K562 (cell line): Measurements from ENCODE around the gene GHITM. TPM values are rescaled to one million over a fixed set of nuclear protein-coding genes. Genes with fewer than 3 reads are reported as not detected.

ENCODE experiments used
- CAMTA2 ChIP-seq: fragments of 250-450 bp; sonication (Bioruptor Pico); conservative IDR thresholded peaks from 2 replicates; pipeline ENCODE4 v1.5.1; 2022
- CSDE1 ChIP-seq, 2 experiments: fragments of 450-650 bp; IDR thresholded peaks; 2 replicates each; pipeline ENCODE4 v1.6.1; 2016; ENCODE audit warnings: mild to moderate bottlenecking in 1 of 2
- HDAC1 ChIP-seq, 2 experiments: fragments of 450-650 bp; IDR thresholded peaks; 2 replicates each; pipeline ENCODE4 v1.6.1; 2016 to 2017; ENCODE audit warnings: inconsistent platforms in 1 of 2, mild to moderate bottlenecking in 1 of 2, moderate library complexity in 1 of 2
- HIVEP1 ChIP-seq: fragments of 250-450 bp; sonication (Bioruptor Pico); IDR thresholded peaks from 2 replicates; pipeline ENCODE4 v1.4.0; 2020; ENCODE audit warnings: mild to moderate bottlenecking
- JUND ChIP-seq, 2 experiments: IDR thresholded peaks; 2 replicates in 1 of 2; 3 replicates in 1 of 2; pipeline ENCODE4 v1.6.1; 2011; ENCODE audit warnings: borderline replicate concordance in 2 of 2, low read depth in 2 of 2, low read length in 2 of 2, improper control_type of control experiment in 1 of 2, missing biosample characterization in 1 of 2, missing genetic modification characterization in 1 of 2, missing genetic modification reagents in 1 of 2
- MAX ChIP-seq: sonication (generic); formaldehyde crosslinking; IDR thresholded peaks from 2 replicates; pipeline ENCODE4 v1.9.0; 2022; ENCODE audit warnings: mild to moderate bottlenecking, missing genetic modification reagents
- MBD2 ChIP-seq: sonication (generic); IDR thresholded peaks from 2 replicates; pipeline ENCODE4 v1.6.1; 2016; ENCODE audit warnings: low read depth, borderline replicate concordance
- MEF2D ChIP-seq: conservative IDR thresholded peaks from 2 replicates; pipeline ENCODE4 v1.6.1; 2016; ENCODE audit warnings: low read depth, missing genetic modification characterization, missing compliant biosample characterization
- NKRF ChIP-seq: fragments of 450-650 bp; IDR thresholded peaks from 2 replicates; pipeline ENCODE4 v1.6.1; 2016; ENCODE audit warnings: borderline replicate concordance
- SAFB2 ChIP-seq: fragments of 200-400 bp; formaldehyde crosslinking; IDR thresholded peaks from 2 replicates; pipeline ENCODE4 v1.6.1; 2018; ENCODE audit warnings: borderline replicate concordance, low read length, low read depth, moderate library complexity; ENCODE audit not compliant: severe bottlenecking
- SIRT6 ChIP-seq: IDR thresholded peaks from one replicate; pipeline ENCODE4 v1.6.1; 2012; ENCODE audit warnings: low read depth, mild to moderate bottlenecking, control low read depth, inconsistent platforms, low read length, moderate library complexity
- SMAD4 ChIP-seq: fragments of 250-450 bp; sonication (Bioruptor Pico); conservative IDR thresholded peaks from 2 replicates; pipeline ENCODE4 v1.8.0; 2021; ENCODE audit warnings: inconsistent platforms, mild to moderate bottlenecking, moderate library complexity
- SUPT5H ChIP-seq: fragments of 450-650 bp; IDR thresholded peaks from 2 replicates; pipeline ENCODE4 v1.6.1; 2016
- TRIM28 ChIP-seq: fragments of 450-650 bp; IDR thresholded peaks from 2 replicates; pipeline ENCODE4 v1.6.1; 2017
- YY1 ChIP-seq, 3 experiments: IDR thresholded peaks; 2 replicates each; pipeline ENCODE4 v1.6.1; 2011; ENCODE audit warnings: low read length in 2 of 3, mild to moderate bottlenecking in 2 of 3, moderate library complexity in 2 of 3, borderline replicate concordance in 1 of 3, control low read depth in 1 of 3, low read depth in 1 of 3; ENCODE audit not compliant: insufficient read depth in 3 of 3, insufficient replicate concordance in 2 of 3, control insufficient read depth in 1 of 3, insufficient read length in 1 of 3; ENCODE audit errors: extremely low read depth in 1 of 3
- ZNF184 ChIP-seq: sonication (generic); formaldehyde crosslinking; IDR thresholded peaks from 2 replicates; pipeline ENCODE4 v1.5.0; 2020; ENCODE audit warnings: missing genetic modification reagents
- ZNF24 ChIP-seq: fragments of 450-650 bp; IDR thresholded peaks from 2 replicates; pipeline ENCODE4 v1.6.1; 2016
- ZNF507 ChIP-seq: conservative IDR thresholded peaks from 2 replicates; pipeline ENCODE4 v1.6.1; 2017; ENCODE audit warnings: missing genetic modification characterization, missing compliant biosample characterization
- ZNF707 ChIP-seq: fragments of 250-450 bp; sonication (Bioruptor Pico); conservative IDR thresholded peaks from 2 replicates; pipeline ENCODE4 v1.8.0; 2022; ENCODE audit warnings: inconsistent platforms, mild to moderate bottlenecking, moderate library complexity
- ZNF76 ChIP-seq: fragments of 250-450 bp; sonication (Bioruptor Pico); IDR thresholded peaks from 2 replicates; pipeline ENCODE4 v1.4.0; 2020; ENCODE audit warnings: mild to moderate bottlenecking, moderate library complexity, borderline replicate concordance
- polyA plus RNA-seq, 8 experiments: library from polyadenylated mRNA; depleted of rRNA in 4 of 8; stranded (reverse) in 5 of 8; unstranded in 3 of 8; fragments of >200 nt; fragmentation: Nextera tagmentation in 2 of 8; fragmentation: Illumina TruSeq in 1 of 8; extraction: Ambion mirVana in 2 of 8; extraction: Trizol in 1 of 8; gene quantifications; 2 replicates each; pipeline versions ENCODE4 v1.2.1 to v1.2.3, GENCODE V29; 2011 to 2014; ENCODE audit warnings: inconsistent platforms in 1 of 8, missing spikeins in 1 of 8
- total RNA-seq, 7 experiments: library from RNA; depleted of rRNA in 6 of 7; stranded (reverse); fragments of >200 nt in 6 of 7; fragmentation: Illumina TruSeq in 2 of 7; extraction: Trizol in 2 of 7; gene quantifications; 2 replicates each; pipeline versions ENCODE4 v1.2.1 to v1.2.3, GENCODE V29; 2011 to 2021; ENCODE audit warnings: low replicate concordance in 1 of 7
- TF ChIP-seq, protein P1 (sequence below): sonication (generic); formaldehyde crosslinking; IDR thresholded peaks from 2 replicates; pipeline ENCODE4 v1.8.1; 2023; ENCODE audit warnings: mild to moderate bottlenecking, missing genetic modification reagents, moderate library complexity
- TF ChIP-seq, protein P2 (sequence below): fragments of 450-650 bp; formaldehyde crosslinking; IDR thresholded peaks from 2 replicates; pipeline ENCODE4 v1.4.0; 2022; ENCODE audit warnings: missing genetic modification characterization

Gene GHITM
- total and polyA plus RNA-seq, 9 of the 15 experiments (the other 6 are each of a cell fraction or from before 2014, with no cell fraction given), result 322 to 1,258 (median 386) TPM

GRCh38 chr10:84139126-84140035, at the start of gene GHITM (continued):
- TF ChIP-seq CSDE1 (IDR thresholded peaks at IDR 0.05), result peak; percentile 92 to 95
- no peak for TF ChIP-seq ZNF507 (tag)
- TF ChIP-seq TRIM28, result 0 out of 2 replicates have a peak, but pooled peaks have one; percentile 30
- no peak for TF ChIP-seq CAMTA2 (CRISPR knock-in tag)
- peak; percentile 79; the same call in 1 of the 2 replicates for TF ChIP-seq MAX (CRISPR knock-in tag)
- peak; percentile 99 to 100 (median 100) for TF ChIP-seq YY1 (IDR thresholded peaks at IDR 0.05; ENCODE audit: borderline replicate concordance in 1 of 3, control insufficient read depth in 1 of 3, extremely low read depth in 1 of 3, insufficient read depth in 3 of 3, insufficient read length in 1 of 3, insufficient replicate concordance in 2 of 3, low read depth in 1 of 3, low read length in 2 of 3)
- peak; percentile 92 for TF ChIP-seq NKRF
- no peak for TF ChIP-seq SAFB2
- TF ChIP-seq ZNF184 (CRISPR knock-in tag), result no peak
- peak; percentile 39 for TF ChIP-seq MEF2D (tag)
- peak; percentile 96 for TF ChIP-seq MBD2
- peak; percentile 98 for TF ChIP-seq SUPT5H
- no peak for TF ChIP-seq SIRT6
- TF ChIP-seq ZNF76 (CRISPR knock-in tag), result peak; percentile 59; the same call in 1 of the 2 replicates
- TF ChIP-seq, protein P1, sequence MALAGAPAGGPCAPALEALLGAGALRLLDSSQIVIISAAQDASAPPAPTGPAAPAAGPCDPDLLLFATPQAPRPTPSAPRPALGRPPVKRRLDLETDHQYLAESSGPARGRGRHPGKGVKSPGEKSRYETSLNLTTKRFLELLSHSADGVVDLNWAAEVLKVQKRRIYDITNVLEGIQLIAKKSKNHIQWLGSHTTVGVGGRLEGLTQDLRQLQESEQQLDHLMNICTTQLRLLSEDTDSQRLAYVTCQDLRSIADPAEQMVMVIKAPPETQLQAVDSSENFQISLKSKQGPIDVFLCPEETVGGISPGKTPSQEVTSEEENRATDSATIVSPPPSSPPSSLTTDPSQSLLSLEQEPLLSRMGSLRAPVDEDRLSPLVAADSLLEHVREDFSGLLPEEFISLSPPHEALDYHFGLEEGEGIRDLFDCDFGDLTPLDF, result peak; percentile 88; the same call in 1 of the 2 replicates
- TF ChIP-seq, protein P2, sequence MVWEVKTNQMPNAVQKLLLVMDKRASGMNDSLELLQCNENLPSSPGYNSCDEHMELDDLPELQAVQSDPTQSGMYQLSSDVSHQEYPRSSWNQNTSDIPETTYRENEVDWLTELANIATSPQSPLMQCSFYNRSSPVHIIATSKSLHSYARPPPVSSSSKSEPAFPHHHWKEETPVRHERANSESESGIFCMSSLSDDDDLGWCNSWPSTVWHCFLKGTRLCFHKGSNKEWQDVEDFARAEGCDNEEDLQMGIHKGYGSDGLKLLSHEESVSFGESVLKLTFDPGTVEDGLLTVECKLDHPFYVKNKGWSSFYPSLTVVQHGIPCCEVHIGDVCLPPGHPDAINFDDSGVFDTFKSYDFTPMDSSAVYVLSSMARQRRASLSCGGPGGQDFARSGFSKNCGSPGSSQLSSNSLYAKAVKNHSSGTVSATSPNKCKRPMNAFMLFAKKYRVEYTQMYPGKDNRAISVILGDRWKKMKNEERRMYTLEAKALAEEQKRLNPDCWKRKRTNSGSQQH, result peak; percentile 64; the same call in 1 of the 2 replicates
- TF ChIP-seq ZNF707 (CRISPR knock-in tag), result no peak
- TF ChIP-seq SMAD4 (CRISPR knock-in tag), result 0 out of 2 replicates have a peak, but pooled peaks have one; percentile 53
- no peak for TF ChIP-seq ZNF24
- no peak; the same call in 1 of the 2 replicates for TF ChIP-seq HIVEP1 (CRISPR knock-in tag)
- TF ChIP-seq HDAC1 (IDR thresholded peaks at IDR 0.05), result peak in 1 of 2 experiments; percentile 94; a peak in 2 of 4 replicates
- TF ChIP-seq JUND (IDR thresholded peaks at IDR 0.05; ENCODE audit: borderline replicate concordance, low read depth, low read length), result peak; percentile 79
- TF ChIP-seq JUND (tag; IDR thresholded peaks at IDR 0.05; ENCODE audit: borderline replicate concordance, low read depth, low read length), result peak; percentile 45; the same call in 2 of the 3 replicates
